OCI-LY7 (cell line): ENCODE data around the gene OPHN1. TPM values are rescaled to one million over a fixed set of nuclear protein-coding genes. Genes with fewer than 3 reads are reported as not detected.

Experiments
- BruUV-seq: library from RNA; stranded (reverse); fragments of 400-500 nt; replicated peaks from 2 replicates; lab custom pipeline; 2021; lab: Mats Ljungman, UMichigan
- CTCF ChIA-PET: fragments of 300-600 bp; sonication (Branson Sonifier 250); formaldehyde crosslinking; loops from one replicate; lab custom pipeline; 2022; ENCODE audit warnings: antibody characterized with exemption; ENCODE audit not compliant: unreplicated experiment; lab: Charles Lee
- POLR2A ChIA-PET: fragments of 300-600 bp; sonication (Branson Sonifier 250); formaldehyde crosslinking; loops from one replicate; lab custom pipeline; 2022; ENCODE audit warnings: antibody characterized with exemption; lab: Charles Lee
- DNase-seq: peaks from one replicate; pipeline ENCODE4 v3.0.0-alpha.2; 2015; ENCODE audit warnings: low spot score
- H2AFZ ChIP-seq: fragments of 200-600 bp; sonication (generic), shearing (Covaris generic); 2 replicates; pipeline ENCODE4 v1.6.1; 2014; ENCODE audit warnings: mild to moderate bottlenecking, antibody characterized with exemption, low read length, moderate library complexity
- H3K27ac ChIP-seq: fragments of 200-600 bp; sonication (generic); 2 replicates; pipeline ENCODE4 v1.5.1; 2014; ENCODE audit warnings: mixed run types, low read depth, mild to moderate bottlenecking, moderate library complexity, low read length, inconsistent platforms; ENCODE audit not compliant: poor library complexity, severe bottlenecking
- H3K36me3 ChIP-seq: fragments of 200-600 bp; sonication (generic); 2 replicates; pipeline ENCODE4 v1.6.1; 2014; ENCODE audit warnings: mild to moderate bottlenecking, antibody characterized with exemption, low read length, moderate library complexity, mixed read lengths; ENCODE audit not compliant: insufficient read depth
- H3K4me1 ChIP-seq: fragments of 200-600 bp; sonication (generic); 2 replicates; pipeline ENCODE4 v1.5.1; 2014; ENCODE audit warnings: mild to moderate bottlenecking, low read length; ENCODE audit not compliant: insufficient read depth, poor library complexity, severe bottlenecking
- H3K4me2 ChIP-seq: fragments of 200-600 bp; sonication (generic); 2 replicates; pipeline ENCODE4 v1.6.1; 2014; ENCODE audit warnings: mild to moderate bottlenecking, low read length
- H3K4me3 ChIP-seq: fragments of 200-600 bp; sonication (generic); 2 replicates; pipeline ENCODE4 v1.5.1; 2014; ENCODE audit warnings: mild to moderate bottlenecking, low read depth, low read length; ENCODE audit not compliant: poor library complexity, severe bottlenecking
- H3K79me2 ChIP-seq: fragments of 200-600 bp; sonication (generic); 2 replicates; pipeline ENCODE4 v1.6.1; 2016; ENCODE audit warnings: low read depth, mild to moderate bottlenecking, low read length, moderate library complexity, mixed read lengths; ENCODE audit not compliant: insufficient read depth
- H3K9me2 ChIP-seq: fragments of 200-600 bp; sonication (generic); 2 replicates; pipeline ENCODE4 v1.6.1; 2016; ENCODE audit warnings: mild to moderate bottlenecking, low read length, mixed read lengths; ENCODE audit not compliant: insufficient read depth
- H3K9me3 ChIP-seq: fragments of 200-600 bp; sonication (generic); 2 replicates; pipeline ENCODE4 v1.6.1; 2014; ENCODE audit warnings: mild to moderate bottlenecking, mixed run types, low read length, mixed read lengths
- H4K20me1 ChIP-seq: fragments of 200-600 bp; sonication (generic); 2 replicates; pipeline ENCODE4 v1.6.1; 2014; ENCODE audit warnings: mild to moderate bottlenecking, antibody characterized with exemption, low read length, moderate library complexity, mixed read lengths; ENCODE audit not compliant: insufficient read depth
- EZH2phosphoT487 ChIP-seq: fragments of 200-600 bp; sonication (generic); IDR thresholded peaks from 2 replicates; pipeline ENCODE4 v1.6.1; 2018; ENCODE audit warnings: low read depth, borderline replicate concordance, mild to moderate bottlenecking, mixed run types, antibody characterized with exemption, low read length, moderate library complexity, mixed read lengths
- intact Hi-C: fragments of 100-400 bp; cut with micrococcal nuclease; formaldehyde crosslinking; loops from one replicate; pipeline ENCODE4 v1.10.0; 2022; ENCODE audit not compliant: unreplicated experiment
- total RNA-seq, 2 experiments: library from RNA; depleted of rRNA in 1 of 2; stranded (reverse); fragments of >200 nt in 1 of 2; shearing (Covaris generic) in 1 of 2; gene quantifications; 2 replicates each; pipeline ENCODE4 v1.2.3, GENCODE V29; 2014 to 2022
- TF ChIP-seq, protein P1 (sequence below): fragments of 200-600 bp; sonication (generic); conservative IDR thresholded peaks from 2 replicates; pipeline ENCODE4 v1.5.1; 2014; ENCODE audit warnings: mild to moderate bottlenecking, antibody characterized with exemption, low read length, moderate library complexity, mixed read lengths

The OPHN1 gene
- total RNA-seq, 2 experiments from 2014 or later: not detected

DNA sequence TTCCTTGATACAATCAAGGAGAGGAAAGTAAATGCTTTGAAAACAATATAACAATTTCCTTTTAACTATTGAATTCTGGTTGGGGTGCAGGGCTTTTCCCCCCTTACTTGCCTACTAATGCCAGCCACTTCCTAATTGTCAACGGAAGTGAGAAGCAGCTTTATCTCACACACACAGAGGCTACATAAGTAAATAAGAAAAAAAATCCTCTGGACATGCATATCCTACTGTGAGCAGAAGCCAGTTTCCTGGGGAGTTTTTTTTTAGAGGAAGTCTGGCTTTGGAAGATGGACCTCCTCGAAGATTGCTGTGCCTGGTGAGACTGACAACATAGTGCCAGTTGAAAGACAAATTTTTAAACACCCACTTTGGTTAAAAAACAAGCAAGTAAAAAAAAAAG is 180.6 kb downstream of the OPHN1 start:
- TF ChIP-seq EZH2phosphoT487: no peak
- TF ChIP-seq, protein P1, sequence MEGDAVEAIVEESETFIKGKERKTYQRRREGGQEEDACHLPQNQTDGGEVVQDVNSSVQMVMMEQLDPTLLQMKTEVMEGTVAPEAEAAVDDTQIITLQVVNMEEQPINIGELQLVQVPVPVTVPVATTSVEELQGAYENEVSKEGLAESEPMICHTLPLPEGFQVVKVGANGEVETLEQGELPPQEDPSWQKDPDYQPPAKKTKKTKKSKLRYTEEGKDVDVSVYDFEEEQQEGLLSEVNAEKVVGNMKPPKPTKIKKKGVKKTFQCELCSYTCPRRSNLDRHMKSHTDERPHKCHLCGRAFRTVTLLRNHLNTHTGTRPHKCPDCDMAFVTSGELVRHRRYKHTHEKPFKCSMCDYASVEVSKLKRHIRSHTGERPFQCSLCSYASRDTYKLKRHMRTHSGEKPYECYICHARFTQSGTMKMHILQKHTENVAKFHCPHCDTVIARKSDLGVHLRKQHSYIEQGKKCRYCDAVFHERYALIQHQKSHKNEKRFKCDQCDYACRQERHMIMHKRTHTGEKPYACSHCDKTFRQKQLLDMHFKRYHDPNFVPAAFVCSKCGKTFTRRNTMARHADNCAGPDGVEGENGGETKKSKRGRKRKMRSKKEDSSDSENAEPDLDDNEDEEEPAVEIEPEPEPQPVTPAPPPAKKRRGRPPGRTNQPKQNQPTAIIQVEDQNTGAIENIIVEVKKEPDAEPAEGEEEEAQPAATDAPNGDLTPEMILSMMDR: no peak
- Histone ChIP-seq H3K27ac (no peak overlapping the region), H2AFZ (no peak overlapping the region), H3K4me2 (no peak overlapping the region), H3K9me3 (no peaks in the 10 kb centered on the region), H3K79me2 (no peaks in the 10 kb centered on the region), H4K20me1 (no peaks in the 10 kb centered on the region), H3K4me3 (no peak overlapping the region), H3K36me3 (no peaks in the 10 kb centered on the region), H3K4me1 (no peaks in the 10 kb centered on the region), H3K9me2 (no peaks in the 10 kb centered on the region)
- BruUV-seq: no TSS peak
- ChIA-PET POLR2A (no interaction called here), CTCF (no interaction called here)
- no peak for DNase-seq
- intact Hi-C loops: no loop called here

DNA sequence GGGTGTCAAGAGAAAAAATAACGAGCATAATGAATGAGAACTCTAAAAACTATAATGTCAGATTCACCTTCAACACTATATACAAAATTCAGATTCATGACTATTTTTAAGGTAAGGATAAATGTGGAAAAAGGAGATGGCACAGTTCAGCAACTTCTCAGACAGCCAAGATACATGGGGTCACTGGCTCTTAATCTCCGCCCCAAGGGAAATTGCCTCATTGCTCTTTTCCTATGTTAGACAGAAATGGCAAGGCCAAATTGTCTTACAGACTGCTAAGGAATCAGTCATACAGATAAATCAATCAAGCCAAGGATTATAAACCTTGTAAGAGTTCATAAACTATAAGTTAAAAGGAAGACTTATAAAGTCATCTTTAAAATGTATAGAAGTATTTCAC is 183.4 kb downstream of the OPHN1 start:
- CTCF ChIA-PET: no interaction called here
- intact Hi-C loops: no loop called here
- DNase-seq: no peak
- H2AFZ ChIP-seq: no peak overlapping the region
- no peak overlapping the region for H3K4me3 ChIP-seq
- H3K36me3 ChIP-seq: no peaks in the 10 kb centered on the region
- BruUV-seq: no TSS peak
- POLR2A ChIA-PET: no interaction called here
- H3K4me1 ChIP-seq: no peaks in the 10 kb centered on the region
- H4K20me1 ChIP-seq: no peaks in the 10 kb centered on the region
- no peaks in the 10 kb centered on the region for H3K79me2 ChIP-seq
- no peak overlapping the region for H3K27ac ChIP-seq
- TF ChIP-seq EZH2phosphoT487: no peak
- TF ChIP-seq, protein P1: no peak
- no peaks in the 10 kb centered on the region for H3K9me2 ChIP-seq
- H3K4me2 ChIP-seq: no peak overlapping the region
- no peaks in the 10 kb centered on the region for H3K9me3 ChIP-seq

DNA sequence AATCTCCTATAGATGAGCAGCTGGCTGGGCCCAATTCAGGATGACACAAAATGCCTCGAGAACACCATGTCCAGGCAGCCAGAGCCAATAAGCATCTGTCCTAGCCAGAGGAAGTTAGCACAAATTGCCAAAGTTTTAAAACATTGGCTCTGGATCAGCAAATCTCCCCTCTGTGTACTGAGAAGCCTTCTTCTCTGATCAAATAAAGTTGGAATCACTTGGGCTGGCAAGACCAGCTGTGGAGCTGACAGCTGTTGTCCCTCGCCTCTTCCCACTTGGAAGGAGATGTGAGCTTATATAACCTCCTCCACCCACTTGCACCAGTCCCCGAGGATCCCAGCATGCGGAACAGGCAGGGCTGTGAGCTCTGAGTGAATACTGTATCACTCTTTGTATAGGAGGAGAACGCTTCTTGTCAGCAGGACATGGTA is 183.9 kb downstream of the OPHN1 start:
- no peaks in the 10 kb centered on the region for H3K9me3 ChIP-seq
- H3K9me2 ChIP-seq: no peaks in the 10 kb centered on the region
- no peak for DNase-seq
- H3K36me3 ChIP-seq: no peaks in the 10 kb centered on the region
- POLR2A ChIA-PET: no interaction called here
- intact Hi-C loops: no loop called here
- no peaks in the 10 kb centered on the region for H4K20me1 ChIP-seq
- H3K4me1 ChIP-seq: no peaks in the 10 kb centered on the region
- CTCF ChIA-PET: no interaction called here
- H2AFZ ChIP-seq: no peak overlapping the region
- BruUV-seq: no TSS peak
- no peak overlapping the region for H3K4me3 ChIP-seq
- H3K27ac ChIP-seq: no peak overlapping the region
- H3K4me2 ChIP-seq: no peak overlapping the region
- H3K79me2 ChIP-seq: no peaks in the 10 kb centered on the region
- no peak for TF ChIP-seq EZH2phosphoT487
